A673 (cell line): ENCODE data around the gene ANKRD12.

Experiments
- EZH2 ChIP-seq: fragments of 200-600 bp; sonication (generic); IDR thresholded peaks from 2 replicates; pipeline ENCODE4 v1.6.1; 2017; ENCODE audit warnings: borderline replicate concordance, low read depth, mild to moderate bottlenecking, mixed read lengths, antibody characterized with exemption, low read length; ENCODE audit not compliant: poor library complexity, severe bottlenecking
- TF ChIP-seq, protein P1 (sequence below): fragments of 300-800, 200-600 bp; sonication (generic); conservative IDR thresholded peaks from 2 replicates; pipeline ENCODE4 v1.5.1; 2017; ENCODE audit warnings: low read depth, mild to moderate bottlenecking, antibody characterized with exemption, low read length, moderate library complexity, mixed read lengths

DNA sequence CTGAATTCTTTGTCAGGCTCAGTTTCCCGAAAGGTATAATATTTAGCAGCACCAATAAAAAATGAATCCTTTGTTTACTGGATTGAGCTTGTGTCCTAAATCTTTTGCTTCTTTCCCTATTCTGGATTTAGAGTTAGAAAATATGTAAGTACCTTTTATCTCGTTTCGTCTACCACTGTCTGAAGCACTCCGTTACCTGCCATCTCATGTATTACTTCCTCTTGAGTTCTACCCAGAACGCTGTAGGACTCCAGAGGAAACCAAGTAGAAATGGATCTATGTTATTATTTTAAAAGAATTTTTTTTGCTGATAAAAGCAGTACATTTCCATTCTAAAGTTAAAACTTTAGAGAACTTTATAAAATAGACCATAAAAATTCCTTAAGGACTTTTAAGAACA is 13.5 kb downstream of the ANKRD12 start:
- no peak for TF ChIP-seq EZH2
- TF ChIP-seq, protein P1, sequence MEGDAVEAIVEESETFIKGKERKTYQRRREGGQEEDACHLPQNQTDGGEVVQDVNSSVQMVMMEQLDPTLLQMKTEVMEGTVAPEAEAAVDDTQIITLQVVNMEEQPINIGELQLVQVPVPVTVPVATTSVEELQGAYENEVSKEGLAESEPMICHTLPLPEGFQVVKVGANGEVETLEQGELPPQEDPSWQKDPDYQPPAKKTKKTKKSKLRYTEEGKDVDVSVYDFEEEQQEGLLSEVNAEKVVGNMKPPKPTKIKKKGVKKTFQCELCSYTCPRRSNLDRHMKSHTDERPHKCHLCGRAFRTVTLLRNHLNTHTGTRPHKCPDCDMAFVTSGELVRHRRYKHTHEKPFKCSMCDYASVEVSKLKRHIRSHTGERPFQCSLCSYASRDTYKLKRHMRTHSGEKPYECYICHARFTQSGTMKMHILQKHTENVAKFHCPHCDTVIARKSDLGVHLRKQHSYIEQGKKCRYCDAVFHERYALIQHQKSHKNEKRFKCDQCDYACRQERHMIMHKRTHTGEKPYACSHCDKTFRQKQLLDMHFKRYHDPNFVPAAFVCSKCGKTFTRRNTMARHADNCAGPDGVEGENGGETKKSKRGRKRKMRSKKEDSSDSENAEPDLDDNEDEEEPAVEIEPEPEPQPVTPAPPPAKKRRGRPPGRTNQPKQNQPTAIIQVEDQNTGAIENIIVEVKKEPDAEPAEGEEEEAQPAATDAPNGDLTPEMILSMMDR = no peak
